ENCODE data around the gene HMGCLL1. TPM values are rescaled to one million over a fixed set of nuclear protein-coding genes. Genes with fewer than 3 reads are reported as not detected.

Gene HMGCLL1
- total RNA-seq, 1 experiment from 2014 or later = 0.39 TPM

DNA sequence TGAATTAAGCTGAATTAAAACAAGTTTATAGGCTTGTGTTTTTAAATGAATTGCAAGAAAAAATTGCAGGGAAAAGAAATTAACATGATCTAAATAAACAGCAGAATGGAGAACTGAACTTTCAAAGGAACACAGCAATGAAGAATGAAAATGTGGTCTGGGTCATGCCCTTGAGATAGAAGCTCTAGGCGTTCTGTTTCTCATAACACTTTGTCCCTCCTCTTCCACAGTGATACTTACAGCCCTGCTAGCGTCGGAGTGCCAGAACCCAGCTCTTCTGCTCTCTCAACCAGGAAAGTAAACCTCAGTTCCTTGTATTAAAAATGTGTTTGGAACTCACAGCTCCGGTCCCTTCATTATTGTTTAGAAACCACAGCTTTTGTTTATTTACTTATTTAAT is 11.4 kb downstream of the HMGCLL1 start:
- DNase-seq = no peak
- Histone ChIP-seq H3K36me3 (ENCODE audit: low read depth) (no peaks in the 10 kb centered on the region), H4K20me1 (ENCODE audit: insufficient read depth) (no peaks in the 10 kb centered on the region), H3K4me1 (replicated peaks; ENCODE audit: insufficient read depth) (no peaks in the 10 kb centered on the region), H3F3A (ENCODE audit: insufficient read depth, low read depth) (no peaks in the 10 kb centered on the region), H3K4me2 (no peak overlapping the region), H2AFZ (no peak overlapping the region), H3K9me3 (ENCODE audit: insufficient read depth, low read depth) (no peaks in the 10 kb centered on the region), H3K27me3 (ENCODE audit: insufficient read depth, low read depth) (no peaks in the 10 kb centered on the region), H3K27ac (no peak overlapping the region), H3K9me2 (ENCODE audit: insufficient read depth) (no peaks in the 10 kb centered on the region), H3K79me2 (ENCODE audit: low read depth) (no peaks in the 10 kb centered on the region), H3K4me3 (no peak overlapping the region)
- ChIA-PET POLR2A (ENCODE audit: unreplicated experiment) (no interaction called here), CTCF (no interaction called here)
- no TSS peak for BruUV-seq (replicated peaks)
- intact Hi-C loops (cut with micrococcal nuclease; ENCODE audit: unreplicated experiment) = no loop called here
- TF ChIP-seq CTCF (conservative IDR thresholded peaks at IDR 0.05) (no peak), EZH2 (IDR thresholded peaks at IDR 0.05; ENCODE audit: low read depth) (no peak)

GRCh38 chr6:55566036-55566710 is 12.8 kb downstream of the HMGCLL1 start:
- intact Hi-C loops (cut with micrococcal nuclease; ENCODE audit: unreplicated experiment) = no loop called here
- Histone ChIP-seq H3K4me2 (no peak overlapping the region), H3K27ac (no peak overlapping the region), H3K9me3 (ENCODE audit: insufficient read depth, low read depth) (no peaks in the 10 kb centered on the region), H4K20me1 (ENCODE audit: insufficient read depth) (no peaks in the 10 kb centered on the region), H3K4me1 (replicated peaks; ENCODE audit: insufficient read depth) (no peaks in the 10 kb centered on the region), H3K27me3 (ENCODE audit: insufficient read depth, low read depth) (no peaks in the 10 kb centered on the region), H2AFZ (no peak overlapping the region), H3F3A (ENCODE audit: insufficient read depth, low read depth) (no peaks in the 10 kb centered on the region), H3K9me2 (ENCODE audit: insufficient read depth) (no peaks in the 10 kb centered on the region), H3K79me2 (ENCODE audit: low read depth) (no peaks in the 10 kb centered on the region), H3K4me3 (no peak overlapping the region), H3K36me3 (ENCODE audit: low read depth) (no peaks in the 10 kb centered on the region)
- ChIA-PET CTCF (no interaction called here), POLR2A (ENCODE audit: unreplicated experiment) (interaction anchor here (0.7 kb wide), 1 partner anchor 68 kb away, joined by 6 read pairs; no protein-coding TSS in a partner anchor)
- no TSS peak for BruUV-seq (replicated peaks)
- DNase-seq = no peak
- TF ChIP-seq EZH2 (IDR thresholded peaks at IDR 0.05; ENCODE audit: low read depth) (no peak), CTCF (conservative IDR thresholded peaks at IDR 0.05) (no peak)

GRCh38 chr6:55562318-55562717 is 16.7 kb downstream of the HMGCLL1 start:
- no peak for TF ChIP-seq EZH2 (IDR thresholded peaks at IDR 0.05; ENCODE audit: low read depth)
- TF ChIP-seq CTCF (conservative IDR thresholded peaks at IDR 0.05) = no peak
- no peak for DNase-seq
- intact Hi-C loops (cut with micrococcal nuclease; ENCODE audit: unreplicated experiment) = no loop called here
- Histone ChIP-seq H3K4me1 (replicated peaks; ENCODE audit: insufficient read depth) (no peaks in the 10 kb centered on the region), H3K79me2 (ENCODE audit: low read depth) (no peaks in the 10 kb centered on the region), H3K36me3 (ENCODE audit: low read depth) (no peaks in the 10 kb centered on the region), H3K9me3 (ENCODE audit: insufficient read depth, low read depth) (no peaks in the 10 kb centered on the region), H3K27me3 (ENCODE audit: insufficient read depth, low read depth) (peaks cover 9% of the 10 kb centered on the region; the same call in 1 of the 2 replicates), H4K20me1 (ENCODE audit: insufficient read depth) (no peaks in the 10 kb centered on the region), H3K27ac (no peak overlapping the region), H3K4me3 (no peak overlapping the region), H3F3A (ENCODE audit: insufficient read depth, low read depth) (no peaks in the 10 kb centered on the region), H3K4me2 (no peak overlapping the region), H3K9me2 (ENCODE audit: insufficient read depth) (no peaks in the 10 kb centered on the region), H2AFZ (no peak overlapping the region)
- POLR2A ChIA-PET (ENCODE audit: unreplicated experiment) = no interaction called here
- no TSS peak for BruUV-seq (replicated peaks)
- CTCF ChIA-PET = no interaction called here

Data from PC-9 (cell line).